Epithelial cell of proximal tubule (primary cell): ENCODE measurements around the gene COL2A1. TPM values are rescaled to one million over a fixed set of nuclear protein-coding genes. Genes with fewer than 3 reads are reported as not detected.

Source experiments
- DNase-seq: peaks from one replicate; pipeline ENCODE4 v3.0.0-alpha.2; 2011; ENCODE audit warnings: low read depth
- H3K4me3 ChIP-seq: 2 replicates; pipeline ENCODE4 v1.5.1; 2011; ENCODE audit warnings: low read depth, mild to moderate bottlenecking, low read length
- total RNA-seq: library from RNA; depleted of rRNA; stranded (reverse); fragments of >200 nt; gene quantifications from 2 replicates; pipeline ENCODE4 v1.2.3, GENCODE V29; 2015
- TF ChIP-seq, protein P1 (sequence below): conservative IDR thresholded peaks from 2 replicates; pipeline ENCODE4 v1.5.1; 2012; ENCODE audit warnings: low read depth, mild to moderate bottlenecking, low read length

COL2A1 gene
- total RNA-seq, 1 donor from 2014 or later = 0.69 TPM

GRCh38 chr12:48031135-48031960, 27.1 kb upstream of the COL2A1 start:
- H3K4me3 ChIP-seq = no peak overlapping the region
- TF ChIP-seq, protein P1, sequence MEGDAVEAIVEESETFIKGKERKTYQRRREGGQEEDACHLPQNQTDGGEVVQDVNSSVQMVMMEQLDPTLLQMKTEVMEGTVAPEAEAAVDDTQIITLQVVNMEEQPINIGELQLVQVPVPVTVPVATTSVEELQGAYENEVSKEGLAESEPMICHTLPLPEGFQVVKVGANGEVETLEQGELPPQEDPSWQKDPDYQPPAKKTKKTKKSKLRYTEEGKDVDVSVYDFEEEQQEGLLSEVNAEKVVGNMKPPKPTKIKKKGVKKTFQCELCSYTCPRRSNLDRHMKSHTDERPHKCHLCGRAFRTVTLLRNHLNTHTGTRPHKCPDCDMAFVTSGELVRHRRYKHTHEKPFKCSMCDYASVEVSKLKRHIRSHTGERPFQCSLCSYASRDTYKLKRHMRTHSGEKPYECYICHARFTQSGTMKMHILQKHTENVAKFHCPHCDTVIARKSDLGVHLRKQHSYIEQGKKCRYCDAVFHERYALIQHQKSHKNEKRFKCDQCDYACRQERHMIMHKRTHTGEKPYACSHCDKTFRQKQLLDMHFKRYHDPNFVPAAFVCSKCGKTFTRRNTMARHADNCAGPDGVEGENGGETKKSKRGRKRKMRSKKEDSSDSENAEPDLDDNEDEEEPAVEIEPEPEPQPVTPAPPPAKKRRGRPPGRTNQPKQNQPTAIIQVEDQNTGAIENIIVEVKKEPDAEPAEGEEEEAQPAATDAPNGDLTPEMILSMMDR = no peak
- no peak for DNase-seq

DNA sequence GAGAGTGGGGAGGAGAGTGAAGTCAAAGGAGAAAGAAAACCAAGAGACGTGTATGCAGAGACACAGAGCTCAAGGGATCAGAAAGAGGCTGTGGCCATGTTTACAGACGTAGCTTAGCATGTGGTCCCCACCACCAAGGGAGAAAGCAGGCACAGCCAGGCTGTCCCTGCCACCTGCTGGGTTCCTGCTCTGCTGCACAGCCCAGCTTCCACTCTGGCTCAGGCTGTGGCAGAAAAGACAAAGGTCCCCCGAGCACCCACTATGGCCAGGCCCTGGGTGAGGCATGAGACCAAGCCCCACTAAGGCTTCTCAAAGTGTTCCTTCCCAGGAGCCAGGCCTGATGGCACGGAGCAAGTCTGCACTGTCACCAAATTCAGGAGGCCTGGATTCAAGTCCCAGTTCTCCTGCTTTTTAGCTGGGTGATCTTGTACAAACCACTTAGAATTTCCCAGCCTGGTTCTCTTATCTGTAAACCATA, 25.9 kb upstream of the COL2A1 start:
- TF ChIP-seq, protein P1 = no peak
- no peak for DNase-seq
- no peak overlapping the region for H3K4me3 ChIP-seq

DNA sequence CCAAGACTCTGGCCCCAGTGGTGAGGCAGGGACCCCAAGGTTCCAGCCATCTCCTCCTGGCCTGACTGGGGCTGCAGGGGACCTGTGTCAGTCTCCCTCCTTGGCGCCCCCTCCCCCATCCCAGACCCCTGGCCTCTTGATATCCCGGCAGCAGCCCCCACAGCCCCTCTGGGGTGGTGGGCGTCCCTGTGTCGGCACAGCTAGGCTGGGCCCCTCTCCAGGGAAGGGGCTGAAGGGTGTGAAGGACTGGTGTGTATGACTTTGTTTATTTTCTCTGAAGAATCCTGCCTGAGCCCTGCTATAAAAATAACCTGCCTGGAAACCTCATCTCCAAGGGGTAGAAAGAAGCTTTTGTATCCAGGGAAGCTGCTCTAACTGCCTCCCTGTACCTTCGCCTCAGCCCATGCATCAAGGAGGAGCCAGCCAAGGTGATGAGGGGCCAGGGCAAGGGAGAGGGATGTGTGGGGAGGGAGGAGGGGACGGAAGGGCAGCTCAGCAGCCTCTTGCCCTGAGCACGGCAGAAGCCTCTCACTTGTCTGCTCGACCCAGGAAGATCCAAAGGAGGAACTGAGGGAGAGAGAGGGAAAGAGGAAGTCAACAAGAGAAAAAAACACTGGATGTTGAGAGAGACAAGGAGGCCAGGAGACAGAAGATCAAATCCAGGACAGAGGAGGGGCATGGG, 25.4 kb upstream of the COL2A1 start:
- TF ChIP-seq, protein P1 = no peak
- no peak overlapping the region for H3K4me3 ChIP-seq
- DNase-seq = no peak

DNA sequence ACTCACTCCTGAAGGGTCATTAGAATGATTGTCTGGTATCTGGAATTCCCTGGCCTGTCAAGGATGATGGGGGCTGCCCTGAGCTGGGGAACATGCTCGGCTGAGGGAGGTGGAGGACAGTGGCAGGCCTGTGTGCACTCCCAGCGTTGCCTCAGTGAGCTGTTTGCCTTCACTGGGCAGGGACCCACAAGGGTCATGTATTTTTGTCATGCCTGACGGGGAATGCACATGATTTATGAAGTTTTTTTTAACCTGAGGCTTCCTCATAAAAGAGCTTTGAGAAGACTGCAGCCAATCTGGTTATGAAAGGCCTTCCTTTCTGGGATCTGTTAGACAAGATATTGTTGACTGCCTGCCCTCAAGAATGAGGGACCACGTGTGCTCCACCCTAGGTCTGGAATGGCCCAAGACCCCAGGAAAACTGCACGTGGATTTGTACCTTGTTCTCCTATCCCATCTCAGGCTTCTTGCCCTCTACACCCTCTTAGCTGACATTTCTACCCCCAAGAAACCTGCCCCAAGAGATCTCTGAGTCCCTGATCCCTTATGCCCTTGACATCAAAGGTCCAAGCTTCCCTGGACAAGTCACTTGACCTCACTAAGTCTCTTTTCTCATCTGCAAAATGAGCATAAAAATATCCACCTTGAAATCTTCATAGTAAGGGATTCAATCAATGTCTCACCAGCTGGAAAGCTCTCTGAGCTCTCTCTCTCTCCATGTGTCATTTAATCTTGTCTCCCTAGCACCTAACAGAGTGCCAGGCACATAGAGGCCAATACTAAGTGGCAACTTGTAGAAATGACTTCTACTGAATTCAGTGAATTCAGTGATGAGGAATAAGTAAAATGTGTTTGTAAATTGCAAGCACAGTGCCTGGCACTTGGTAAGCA, 24.5 kb upstream of the COL2A1 start:
- DNase-seq = no peak
- no peak overlapping the region for H3K4me3 ChIP-seq
- TF ChIP-seq, protein P1 = no peak

- TF ChIP-seq, protein P1 = no peak
- H3K4me3 ChIP-seq = no peak overlapping the region
- DNase-seq = no peak
Measured at GRCh38 chr12:48027183-48028002, 23.1 kb upstream of the COL2A1 start.
